ENCODE results near the gene GPX3.

Gene GPX3

DNA sequence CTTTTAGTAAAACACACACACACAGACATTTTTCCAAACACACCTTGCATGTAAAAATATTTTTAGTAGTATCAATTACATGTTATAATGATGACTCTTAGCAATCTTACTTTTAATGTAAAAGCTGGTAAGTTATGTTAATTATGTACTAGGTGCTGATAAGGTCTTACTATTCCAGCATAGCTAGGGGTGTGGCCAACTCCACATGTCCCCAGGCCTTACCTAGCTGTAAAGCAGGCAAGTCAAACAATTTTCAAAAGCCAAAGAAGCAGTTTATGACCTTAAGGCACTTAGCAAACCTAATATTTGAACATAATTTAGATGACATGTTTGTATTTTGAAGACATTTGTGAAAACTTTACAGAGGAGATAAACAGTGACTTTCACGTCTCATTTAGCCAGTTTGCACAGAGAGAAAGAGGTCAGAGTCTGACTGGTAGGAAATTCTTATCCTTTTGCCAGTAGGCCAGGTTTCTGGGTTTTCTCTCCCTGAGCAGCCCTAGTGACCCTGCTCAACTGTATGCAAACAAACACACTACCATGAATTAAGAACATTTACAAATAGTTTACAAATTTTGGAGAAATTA is 26.5 kb upstream of the GPX3 start:
- TF ChIP-seq, protein P1, sequence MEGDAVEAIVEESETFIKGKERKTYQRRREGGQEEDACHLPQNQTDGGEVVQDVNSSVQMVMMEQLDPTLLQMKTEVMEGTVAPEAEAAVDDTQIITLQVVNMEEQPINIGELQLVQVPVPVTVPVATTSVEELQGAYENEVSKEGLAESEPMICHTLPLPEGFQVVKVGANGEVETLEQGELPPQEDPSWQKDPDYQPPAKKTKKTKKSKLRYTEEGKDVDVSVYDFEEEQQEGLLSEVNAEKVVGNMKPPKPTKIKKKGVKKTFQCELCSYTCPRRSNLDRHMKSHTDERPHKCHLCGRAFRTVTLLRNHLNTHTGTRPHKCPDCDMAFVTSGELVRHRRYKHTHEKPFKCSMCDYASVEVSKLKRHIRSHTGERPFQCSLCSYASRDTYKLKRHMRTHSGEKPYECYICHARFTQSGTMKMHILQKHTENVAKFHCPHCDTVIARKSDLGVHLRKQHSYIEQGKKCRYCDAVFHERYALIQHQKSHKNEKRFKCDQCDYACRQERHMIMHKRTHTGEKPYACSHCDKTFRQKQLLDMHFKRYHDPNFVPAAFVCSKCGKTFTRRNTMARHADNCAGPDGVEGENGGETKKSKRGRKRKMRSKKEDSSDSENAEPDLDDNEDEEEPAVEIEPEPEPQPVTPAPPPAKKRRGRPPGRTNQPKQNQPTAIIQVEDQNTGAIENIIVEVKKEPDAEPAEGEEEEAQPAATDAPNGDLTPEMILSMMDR (IDR thresholded peaks at IDR 0.05; ENCODE audit: low read depth, low read length, missing control alignments), result no peak
- Histone ChIP-seq H3K4me3 (ENCODE audit: low read depth, low read length) (no peak overlapping the region), H3K27me3 (replicated peaks) (no peaks in the 10 kb centered on the region), H3K27ac (no peak overlapping the region), H3K36me3 (replicated peaks) (no peaks in the 10 kb centered on the region)
- in situ Hi-C loops (cut with HindIII; ENCODE audit: low pct_ligation_motif_present, low sequenced_read_pairs), result no loop called here
- DNase-seq, result no peak

GRCh38 chr5:150999704-151000442 is 20.5 kb upstream of the GPX3 start:
- in situ Hi-C loops (cut with HindIII; ENCODE audit: low pct_ligation_motif_present, low sequenced_read_pairs), result no loop called here
- TF ChIP-seq, protein P1 (IDR thresholded peaks at IDR 0.05; ENCODE audit: low read depth, low read length, missing control alignments), result no peak
- DNase-seq, result peak; percentile 30
- Histone ChIP-seq H3K27ac (no peak overlapping the region), H3K4me3 (ENCODE audit: low read depth, low read length) (no peak overlapping the region), H3K36me3 (replicated peaks) (no peaks in the 10 kb centered on the region), H3K27me3 (replicated peaks) (no peaks in the 10 kb centered on the region)

- no peak overlapping the region for H3K27ac ChIP-seq
- no peak overlapping the region for H3K4me3 ChIP-seq (ENCODE audit: low read depth, low read length)
- DNase-seq, result no peak
- H3K27me3 ChIP-seq (replicated peaks), result no peaks in the 10 kb centered on the region
- in situ Hi-C loops (cut with HindIII; ENCODE audit: low pct_ligation_motif_present, low sequenced_read_pairs), result no loop called here
- H3K36me3 ChIP-seq (replicated peaks), result no peaks in the 10 kb centered on the region
- TF ChIP-seq, protein P1 (IDR thresholded peaks at IDR 0.05; ENCODE audit: low read depth, low read length, missing control alignments), result no peak
Measured at GRCh38 chr5:151001436-151001835, 19.0 kb upstream of the GPX3 start.

DNA sequence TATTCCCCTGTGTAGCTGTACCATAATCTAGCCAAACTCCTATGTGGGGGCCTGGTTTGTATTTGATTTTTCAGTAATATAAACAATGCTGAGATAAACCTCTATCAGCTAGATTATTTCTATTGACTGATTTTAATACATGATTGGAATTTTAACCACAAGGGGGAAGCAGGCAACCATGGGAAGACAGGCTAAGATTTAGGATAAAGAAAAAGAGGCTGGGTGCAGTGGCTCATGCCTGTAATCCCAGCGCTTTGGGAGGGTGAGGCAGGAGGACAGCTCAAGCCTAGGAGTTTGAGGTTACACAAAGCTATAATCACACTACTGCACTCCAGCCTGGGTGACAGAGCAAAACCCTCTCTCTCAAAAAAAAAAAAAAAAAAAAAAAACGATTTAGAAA is 18.1 kb upstream of the GPX3 start:
- in situ Hi-C loops (cut with HindIII; ENCODE audit: low pct_ligation_motif_present, low sequenced_read_pairs), result no loop called here
- DNase-seq, result peak; percentile 44

DNA sequence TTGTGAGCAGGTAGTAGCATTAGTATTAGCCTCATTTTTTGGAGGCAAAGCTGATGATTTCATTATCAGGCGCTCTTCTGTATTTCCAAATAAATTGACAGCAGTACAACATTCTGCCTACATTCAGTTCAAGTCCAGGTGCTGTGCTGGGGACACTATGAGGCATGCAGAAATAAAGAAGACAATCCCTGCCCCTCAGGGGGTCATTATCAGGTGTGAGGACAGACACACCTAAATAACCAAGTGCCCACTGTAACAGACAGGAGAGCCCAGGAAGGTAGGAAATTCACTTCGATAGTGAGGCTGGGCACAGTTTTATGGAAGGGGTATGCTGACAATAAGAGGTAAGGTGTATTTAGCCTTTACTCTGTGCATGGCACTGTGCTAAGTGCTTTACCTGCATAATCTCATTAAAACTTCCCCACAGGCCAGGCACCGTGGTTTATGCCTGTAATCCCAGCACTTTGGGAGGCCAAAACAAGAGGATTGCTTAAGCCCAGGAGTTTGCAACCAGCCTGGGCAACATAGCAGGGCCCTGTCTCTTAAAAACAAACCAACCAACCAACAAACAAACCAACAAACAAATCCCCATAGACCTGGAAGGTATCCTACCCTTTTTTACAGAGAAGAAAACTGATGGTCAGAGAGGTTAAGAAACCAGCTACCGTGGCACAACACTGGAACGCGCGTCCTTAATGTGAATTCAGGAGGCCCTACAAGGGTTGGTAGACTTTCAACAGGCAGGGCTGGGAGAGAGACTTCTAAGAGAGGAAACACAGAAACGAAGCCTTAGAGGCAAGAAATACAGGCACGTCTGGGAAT is 17.5 kb upstream of the GPX3 start:
- TF ChIP-seq, protein P1 (IDR thresholded peaks at IDR 0.05; ENCODE audit: low read depth, low read length, missing control alignments), result no peak
- in situ Hi-C loops (cut with HindIII; ENCODE audit: low pct_ligation_motif_present, low sequenced_read_pairs), result no loop called here
- DNase-seq, result no peak
- Histone ChIP-seq H3K4me3 (ENCODE audit: low read depth, low read length) (no peak overlapping the region), H3K27ac (no peak overlapping the region), H3K36me3 (replicated peaks) (no peaks in the 10 kb centered on the region), H3K27me3 (replicated peaks) (no peaks in the 10 kb centered on the region)

More for the DNA sequence above, 18.1 kb upstream of the GPX3 start:
- Histone ChIP-seq H3K4me3 (ENCODE audit: low read depth, low read length) (no peak overlapping the region), H3K27ac (no peak overlapping the region), H3K36me3 (replicated peaks) (no peaks in the 10 kb centered on the region), H3K27me3 (replicated peaks) (no peaks in the 10 kb centered on the region)
- TF ChIP-seq, protein P1 (IDR thresholded peaks at IDR 0.05; ENCODE audit: low read depth, low read length, missing control alignments), result peak; percentile 50

All from brain microvascular endothelial cell (primary cell).